Endothelial cell of umbilical vein (primary cell): ENCODE measurements around the gene OR52E1.
"Not testable (repeated sequence)": the region's sequence is repeated elsewhere in the genome, so short reads cannot be mapped to it uniquely, and the experiment has no call there.

ENCODE experiments used
- CTCF ChIP-seq, 2 donors: IDR thresholded peaks; 1 replicate in 1 of 2; 2 replicates in 1 of 2; pipeline ENCODE4 v1.5.1; 2011; ENCODE audit warnings: low read length in 2 of 2, mild to moderate bottlenecking in 2 of 2, moderate library complexity in 2 of 2, control low read depth in 1 of 2, inconsistent platforms in 1 of 2, low read depth in 1 of 2; ENCODE audit not compliant: insufficient read depth in 1 of 2; ENCODE audit errors: extremely low read depth in 1 of 2
- EZH2 ChIP-seq: IDR thresholded peaks from 2 replicates; pipeline ENCODE4 v1.6.1; 2012; ENCODE audit warnings: borderline replicate concordance, low read depth, mild to moderate bottlenecking, moderate library complexity, low read length, inconsistent platforms; ENCODE audit not compliant: severe bottlenecking
- GATA2 ChIP-seq: IDR thresholded peaks from 2 replicates; pipeline ENCODE4 v1.7.0; 2011; ENCODE audit warnings: low read depth, mild to moderate bottlenecking, moderate library complexity, mixed read lengths, low read length; ENCODE audit not compliant: insufficient read length, insufficient read depth
- JUN ChIP-seq: IDR thresholded peaks from 2 replicates; pipeline ENCODE4 v1.6.1; 2011; ENCODE audit warnings: borderline replicate concordance, low read depth; ENCODE audit not compliant: insufficient read length, insufficient read depth
- POLR2A ChIP-seq: IDR thresholded peaks from 2 replicates; pipeline ENCODE4 v1.6.1; 2012; ENCODE audit warnings: low read depth, mild to moderate bottlenecking, control low read depth, low read length

- not testable (repeated sequence) for TF ChIP-seq EZH2; CTCF (IDR thresholded peaks at IDR 0.05; ENCODE audit: extremely low read depth in 1 of 2, insufficient read depth in 1 of 2, low read depth in 1 of 2, low read length in 2 of 2); POLR2A; JUN; GATA2
Measured at GRCh38 chr11:5058679-5059078, 10.7 kb upstream of the OR52E1 start.
